ENCODE results near the gene COL9A1.

DNA sequence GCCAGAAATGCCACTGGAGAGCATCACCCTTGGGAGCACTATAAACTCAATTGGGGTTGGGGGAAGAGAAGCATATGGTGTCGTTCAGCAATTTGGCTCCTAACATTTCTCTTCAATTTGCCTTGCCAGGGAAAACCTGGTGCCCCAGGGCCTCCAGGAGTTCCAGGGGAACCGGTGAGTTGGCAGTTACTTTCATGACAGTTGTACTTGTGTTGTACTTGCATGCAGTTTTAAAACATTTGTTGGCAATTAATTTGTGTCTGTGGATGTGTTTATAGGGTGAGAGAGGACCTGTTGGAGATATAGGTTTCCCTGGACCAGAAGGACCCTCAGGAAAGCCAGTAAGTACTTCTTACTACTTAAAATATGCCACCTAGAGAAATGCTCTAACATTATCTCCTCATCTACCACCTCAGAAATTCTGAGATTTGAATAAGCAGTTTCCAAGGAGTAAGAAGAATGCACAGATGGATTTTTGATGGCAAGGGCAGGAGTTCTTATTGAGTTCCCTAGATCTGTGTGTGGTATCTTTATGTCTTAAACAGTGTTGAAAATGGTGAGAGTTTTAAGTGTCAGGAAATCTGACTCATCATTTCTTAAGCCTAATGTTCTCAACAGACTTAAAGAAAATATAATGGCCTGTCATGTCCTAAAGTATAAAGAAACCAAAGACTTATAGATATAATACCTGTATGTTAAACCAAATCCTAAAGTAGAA is 122.5 kb downstream of the COL9A1 start:
- no peak for TF ChIP-seq ZNF565 (CRISPR knock-in tag; conservative IDR thresholded peaks at IDR 0.05; ENCODE audit: low read depth)
- TF ChIP-seq ZFP3 (CRISPR knock-in tag; IDR thresholded peaks at IDR 0.05), result no peak
- TF ChIP-seq ZC3H10 (CRISPR knock-in tag; IDR thresholded peaks at IDR 0.05), result no peak
- TF ChIP-seq RARB (CRISPR knock-in tag; IDR thresholded peaks at IDR 0.05), result no peak
- no peak for TF ChIP-seq OSR1 (CRISPR knock-in tag; IDR thresholded peaks at IDR 0.05)
- no peak for TF ChIP-seq ZNF8 (CRISPR knock-in tag; IDR thresholded peaks at IDR 0.05)
